ENCODE data around the gene RIOX2. TPM values are rescaled to one million over a fixed set of nuclear protein-coding genes. Genes with fewer than 3 reads are reported as not detected.

The RIOX2 gene
- total RNA-seq, 1 donor from 2014 or later: 12.3 TPM

DNA sequence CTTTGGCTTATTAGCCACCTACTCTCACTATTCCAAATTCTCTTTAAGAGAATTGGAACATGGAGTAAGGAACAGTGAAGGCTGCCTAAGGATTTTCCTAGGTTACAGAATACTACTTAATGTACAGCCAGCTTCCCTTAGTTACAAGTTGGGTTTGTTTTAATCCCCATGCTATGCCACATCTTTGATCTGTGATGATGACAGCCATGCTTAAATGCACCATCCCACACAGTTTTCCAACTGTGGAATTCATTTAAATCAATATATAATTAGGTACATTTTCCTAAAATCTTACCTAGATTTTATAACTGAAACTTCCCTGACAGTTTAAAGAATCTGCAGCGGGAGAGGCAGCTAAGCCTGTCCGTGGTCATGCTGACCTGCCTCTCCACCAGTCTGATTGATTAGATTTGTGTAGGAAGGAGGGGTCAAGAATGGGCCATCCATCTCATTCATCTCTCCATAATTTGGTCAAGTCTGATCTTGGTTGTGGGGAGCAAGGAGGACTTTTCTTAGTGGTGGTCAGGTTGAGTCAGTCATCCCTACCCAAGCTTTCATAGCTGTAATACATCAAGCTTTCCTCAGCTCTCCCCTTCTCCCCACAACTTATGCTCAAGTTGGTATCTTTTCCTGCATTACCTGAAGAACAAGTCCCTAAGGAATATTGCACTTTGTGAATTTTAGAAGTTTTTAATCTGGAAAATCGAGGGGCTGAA lies 37.1 kb downstream of the RIOX2 start:
- H3K36me3 Mint-ChIP-seq (ENCODE audit: unreplicated experiment): peaks cover 25% of the 10 kb centered on the region
- H3K27ac Mint-ChIP-seq (ENCODE audit: unreplicated experiment): no peak overlapping the region
- TF ChIP-seq CTCF (IDR thresholded peaks at IDR 0.05; ENCODE audit: partially characterized antibody, unreplicated experiment): no peak
- peaks cover 5% of the 10 kb centered on the region for H3K27me3 Mint-ChIP-seq (ENCODE audit: unreplicated experiment)
- no peak overlapping the region for H3K4me3 Mint-ChIP-seq (ENCODE audit: unreplicated experiment)
- peaks cover under 1% of the 10 kb centered on the region for H3K9me3 Mint-ChIP-seq (ENCODE audit: unreplicated experiment)
- peaks cover 6% of the 10 kb centered on the region for H3K4me1 Mint-ChIP-seq (ENCODE audit: low read depth, unreplicated experiment)
- no peak for DNase-seq

- Mint-ChIP-seq H3K27me3 (ENCODE audit: unreplicated experiment) (peaks cover 7% of the 10 kb centered on the region), H3K27ac (ENCODE audit: unreplicated experiment) (no peak overlapping the region), H3K4me3 (ENCODE audit: unreplicated experiment) (no peak overlapping the region), H3K9me3 (ENCODE audit: unreplicated experiment) (peaks cover 4% of the 10 kb centered on the region), H3K4me1 (ENCODE audit: low read depth, unreplicated experiment) (peaks cover 14% of the 10 kb centered on the region), H3K36me3 (ENCODE audit: unreplicated experiment) (peaks cover 25% of the 10 kb centered on the region)
- no peak for DNase-seq
- TF ChIP-seq CTCF (IDR thresholded peaks at IDR 0.05; ENCODE audit: partially characterized antibody, unreplicated experiment): no peak
Observed at GRCh38 chr3:97932387-97932801, 39.8 kb downstream of the RIOX2 start.

- DNase-seq: no peak
- Mint-ChIP-seq H3K4me1 (ENCODE audit: low read depth, unreplicated experiment) (peaks cover 14% of the 10 kb centered on the region), H3K27ac (ENCODE audit: unreplicated experiment) (no peak overlapping the region), H3K4me3 (ENCODE audit: unreplicated experiment) (no peak overlapping the region), H3K36me3 (ENCODE audit: unreplicated experiment) (peaks cover 33% of the 10 kb centered on the region), H3K27me3 (ENCODE audit: unreplicated experiment) (peaks cover 7% of the 10 kb centered on the region), H3K9me3 (ENCODE audit: unreplicated experiment) (peaks cover 5% of the 10 kb centered on the region)
- TF ChIP-seq CTCF (IDR thresholded peaks at IDR 0.05; ENCODE audit: partially characterized antibody, unreplicated experiment): no peak
Observed at GRCh38 chr3:97931218-97931617, 41.0 kb downstream of the RIOX2 start.

- no peak for TF ChIP-seq CTCF (IDR thresholded peaks at IDR 0.05; ENCODE audit: partially characterized antibody, unreplicated experiment)
- Mint-ChIP-seq H3K4me1 (ENCODE audit: low read depth, unreplicated experiment) (peaks cover 14% of the 10 kb centered on the region), H3K9me3 (ENCODE audit: unreplicated experiment) (peaks cover 5% of the 10 kb centered on the region), H3K27ac (ENCODE audit: unreplicated experiment) (peak overlapping the region; percentile 76), H3K27me3 (ENCODE audit: unreplicated experiment) (peaks cover 7% of the 10 kb centered on the region), H3K4me3 (ENCODE audit: unreplicated experiment) (no peak overlapping the region), H3K36me3 (ENCODE audit: unreplicated experiment) (peaks cover 33% of the 10 kb centered on the region)
- DNase-seq: no peak
Observed at GRCh38 chr3:97930018-97930417, 42.2 kb downstream of the RIOX2 start.

GRCh38 chr3:97928986-97929385 lies 43.2 kb downstream of the RIOX2 start:
- peaks cover 5% of the 10 kb centered on the region for H3K9me3 Mint-ChIP-seq (ENCODE audit: unreplicated experiment)
- no peak overlapping the region for H3K4me3 Mint-ChIP-seq (ENCODE audit: unreplicated experiment)
- TF ChIP-seq CTCF (IDR thresholded peaks at IDR 0.05; ENCODE audit: partially characterized antibody, unreplicated experiment): no peak

More at GRCh38 chr3:97928986-97929385, 43.2 kb downstream of the RIOX2 start:
- Mint-ChIP-seq H3K27me3 (ENCODE audit: unreplicated experiment) (peaks cover 7% of the 10 kb centered on the region), H3K4me1 (ENCODE audit: low read depth, unreplicated experiment) (peaks cover 14% of the 10 kb centered on the region), H3K27ac (ENCODE audit: unreplicated experiment) (no peak overlapping the region), H3K36me3 (ENCODE audit: unreplicated experiment) (peaks cover 33% of the 10 kb centered on the region)
- no peak for DNase-seq
